Measurements from ENCODE around the gene RNF215.
A peak's percentile ranks its signal among the peaks of the same experiment; 100 is the strongest.

RNF215 gene

GRCh38 chr22:30386960-30387827 lies at the start of gene RNF215:
Gene RNF215, minus strand, starts transcription at chr22:30387411. Its CDS starts 98 bp downstream, at chr22:30387313.
- DNase-seq (ENCODE audit: low read depth): no peak

GRCh38 chr22:30436196-30436595 lies 49.0 kb upstream of the RNF215 start:
- no peak for DNase-seq (ENCODE audit: low read depth)

DNA sequence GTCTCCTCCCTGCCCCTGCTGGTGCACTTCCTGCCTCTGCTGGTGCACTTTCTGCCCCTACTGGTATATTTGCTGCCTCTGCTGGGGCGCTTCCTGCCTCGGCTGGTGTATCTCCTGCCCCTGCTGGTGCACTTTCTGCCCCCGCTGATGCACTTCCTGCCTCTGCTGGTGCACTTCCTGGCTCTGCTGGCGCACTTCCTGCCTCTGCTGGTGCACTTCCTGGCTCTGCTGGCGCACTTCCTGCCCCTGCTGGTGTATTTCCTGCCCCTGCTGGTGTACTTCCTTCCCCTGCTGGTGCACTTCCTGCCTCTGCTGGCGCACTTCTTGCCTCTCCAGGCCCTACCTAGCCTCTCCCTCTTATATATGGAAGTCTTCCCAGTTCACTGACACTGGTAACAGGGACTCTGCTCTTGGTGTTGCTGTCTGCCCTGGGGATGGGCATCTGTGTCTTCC lies 48.5 kb upstream of the RNF215 start:
- no peak for DNase-seq (ENCODE audit: low read depth)

DNA sequence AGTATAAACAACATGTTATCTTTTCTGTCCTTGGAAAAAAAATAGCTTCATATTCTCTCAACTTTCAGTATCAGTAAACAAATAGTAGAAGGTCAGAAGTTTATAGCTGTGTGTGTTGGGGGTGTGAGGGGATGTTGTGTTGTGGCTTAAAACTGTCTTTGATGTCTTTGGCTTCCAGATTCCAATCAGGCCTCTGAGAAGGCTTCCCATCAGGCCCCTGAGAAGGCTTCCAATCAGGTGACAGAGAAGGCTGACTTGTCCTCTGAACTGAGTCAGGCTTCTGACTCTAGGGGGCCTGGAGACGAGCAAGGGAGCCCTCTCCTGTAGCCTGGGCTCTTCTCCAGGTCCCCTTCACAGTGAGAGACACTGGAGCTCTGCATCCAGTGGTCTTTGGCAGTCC lies 47.6 kb upstream of the RNF215 start:
- no peak for DNase-seq (ENCODE audit: low read depth)

DNA sequence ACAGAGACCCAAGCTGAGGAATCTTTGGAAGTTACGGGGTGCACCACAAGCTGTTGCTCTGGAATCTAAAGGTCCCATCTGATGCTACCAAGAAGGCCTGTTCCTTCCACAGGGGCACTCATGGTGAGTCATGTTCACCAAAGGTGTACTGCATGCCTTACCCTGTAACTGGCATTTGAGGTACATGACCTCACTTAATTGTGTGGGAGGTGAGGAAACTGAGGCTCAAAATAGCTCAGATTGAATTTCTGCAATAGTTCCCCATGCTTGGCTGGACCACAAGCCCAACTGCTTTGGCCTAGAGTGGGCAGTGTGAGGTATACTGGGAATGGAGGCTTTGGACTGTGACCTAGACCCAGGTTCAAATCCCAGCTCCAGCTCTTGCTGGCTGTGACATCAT lies 46.6 kb upstream of the RNF215 start:
- no peak for DNase-seq (ENCODE audit: low read depth)

DNA sequence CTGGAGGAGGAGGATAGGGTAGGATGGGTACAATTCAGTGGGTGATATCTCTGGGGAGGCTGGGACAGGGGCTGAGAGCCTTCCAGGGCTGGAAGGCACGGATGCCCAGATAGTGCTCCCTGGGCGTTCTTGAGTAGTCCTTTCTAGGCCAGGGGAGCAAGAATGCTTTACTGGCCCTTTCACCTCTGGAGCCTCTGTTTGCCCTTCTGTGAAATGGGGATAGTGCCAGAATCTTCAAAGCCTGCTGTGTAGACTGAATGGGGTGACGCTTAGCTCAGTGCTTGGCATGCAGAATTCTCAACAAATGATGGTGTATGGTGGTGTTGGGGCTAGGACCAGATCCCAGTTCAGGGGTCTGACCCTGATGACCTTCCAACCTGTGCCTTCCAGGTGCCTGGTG lies 46.0 kb upstream of the RNF215 start:
- DNase-seq (ENCODE audit: low read depth): no peak

DNA sequence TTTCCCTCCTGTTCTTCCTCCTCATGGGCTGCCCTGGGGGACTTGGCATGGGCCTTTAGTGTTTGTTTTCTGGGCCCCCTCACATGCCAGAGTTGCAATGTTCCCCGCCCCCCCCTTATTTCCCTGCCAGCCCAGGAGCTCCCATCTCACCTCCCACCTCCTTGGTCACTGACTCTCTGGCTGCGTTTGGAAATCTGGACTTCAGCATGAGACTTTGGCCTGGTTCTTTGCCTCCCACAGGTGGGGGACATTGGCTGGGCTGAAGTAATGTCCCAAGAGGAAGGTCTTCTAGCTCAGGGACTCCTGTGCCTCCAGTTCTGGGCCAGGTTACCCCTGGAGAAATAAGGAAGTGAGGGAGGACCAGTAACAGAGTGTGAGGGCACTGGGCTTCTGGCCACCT lies 45.3 kb upstream of the RNF215 start:
- DNase-seq (ENCODE audit: low read depth): no peak

GRCh38 chr22:30432096-30432495 lies 44.9 kb upstream of the RNF215 start:
- no peak for DNase-seq (ENCODE audit: low read depth)

- DNase-seq (ENCODE audit: low read depth): no peak
Measured at GRCh38 chr22:30430933-30431332, 43.7 kb upstream of the RNF215 start.

- no peak for DNase-seq (ENCODE audit: low read depth)
Measured at GRCh38 chr22:30429887-30430286, 42.7 kb upstream of the RNF215 start.

DNA sequence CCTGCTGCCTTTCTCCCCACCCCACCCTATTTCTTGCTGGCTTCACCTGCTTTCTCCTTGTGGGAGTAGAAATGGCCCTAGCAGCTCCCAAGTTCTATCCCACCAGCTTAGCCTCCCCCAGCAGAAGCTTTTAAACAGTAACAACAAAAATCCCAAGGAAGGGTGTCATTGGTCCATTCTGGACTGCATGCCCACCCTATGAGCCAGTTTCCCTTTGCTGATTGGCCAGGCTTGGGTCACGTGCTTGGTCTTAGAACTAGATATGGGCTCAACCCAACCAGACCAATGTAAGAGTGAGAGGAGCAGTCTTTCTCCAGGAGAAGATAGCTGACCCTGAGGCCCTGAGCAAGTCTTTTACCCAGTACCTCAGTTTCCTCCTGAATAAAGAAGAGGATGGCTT lies 40.7 kb upstream of the RNF215 start:
- no peak for DNase-seq (ENCODE audit: low read depth)

DNA sequence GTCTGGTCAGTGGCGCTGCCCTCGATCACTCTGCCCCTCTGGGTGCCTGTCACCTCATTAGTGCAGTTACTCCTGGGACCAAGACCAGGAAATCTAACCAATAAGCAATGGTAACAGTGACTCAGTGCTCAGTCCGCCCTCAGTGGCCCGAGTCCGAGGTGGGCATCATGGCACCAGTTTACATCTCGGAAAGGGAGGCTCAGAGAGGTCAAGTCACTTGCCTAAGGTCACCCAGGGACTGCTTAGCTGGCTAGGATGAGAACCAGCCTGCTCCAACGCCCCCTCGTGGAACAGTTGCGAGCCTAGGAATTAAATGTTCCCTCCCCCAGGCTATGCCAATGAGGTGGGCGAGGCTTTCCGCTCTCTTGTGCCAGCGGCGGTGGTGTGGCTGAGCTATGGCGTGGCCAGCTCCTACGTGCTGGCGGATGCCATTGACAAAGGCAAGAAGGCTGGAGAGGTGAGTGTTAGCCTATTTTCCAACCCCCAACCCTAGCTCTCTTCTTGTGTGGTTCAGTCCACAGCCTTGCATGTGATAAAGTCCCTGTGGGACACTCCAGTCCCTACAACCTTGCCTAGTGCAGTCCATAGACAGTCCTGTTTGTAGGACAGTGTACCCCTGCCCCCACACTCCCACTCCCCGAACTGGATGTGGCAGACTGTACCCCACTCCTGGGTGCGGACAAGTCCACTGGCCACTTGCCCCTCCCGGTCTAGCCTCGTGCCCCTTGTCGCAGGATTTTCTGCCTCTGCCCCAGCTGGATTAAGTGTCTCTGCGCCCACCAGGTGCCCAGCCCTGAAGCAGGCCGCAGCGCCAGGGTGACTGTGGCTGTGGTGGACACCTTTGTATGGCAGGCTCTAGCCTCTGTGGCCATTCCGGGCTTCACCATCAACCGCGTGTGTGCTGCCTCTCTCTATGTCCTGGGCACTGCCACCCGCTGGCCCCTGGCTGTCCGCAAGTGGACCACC lies 39.5 kb upstream of the RNF215 start:
- DNase-seq (ENCODE audit: low read depth): no peak

DNA sequence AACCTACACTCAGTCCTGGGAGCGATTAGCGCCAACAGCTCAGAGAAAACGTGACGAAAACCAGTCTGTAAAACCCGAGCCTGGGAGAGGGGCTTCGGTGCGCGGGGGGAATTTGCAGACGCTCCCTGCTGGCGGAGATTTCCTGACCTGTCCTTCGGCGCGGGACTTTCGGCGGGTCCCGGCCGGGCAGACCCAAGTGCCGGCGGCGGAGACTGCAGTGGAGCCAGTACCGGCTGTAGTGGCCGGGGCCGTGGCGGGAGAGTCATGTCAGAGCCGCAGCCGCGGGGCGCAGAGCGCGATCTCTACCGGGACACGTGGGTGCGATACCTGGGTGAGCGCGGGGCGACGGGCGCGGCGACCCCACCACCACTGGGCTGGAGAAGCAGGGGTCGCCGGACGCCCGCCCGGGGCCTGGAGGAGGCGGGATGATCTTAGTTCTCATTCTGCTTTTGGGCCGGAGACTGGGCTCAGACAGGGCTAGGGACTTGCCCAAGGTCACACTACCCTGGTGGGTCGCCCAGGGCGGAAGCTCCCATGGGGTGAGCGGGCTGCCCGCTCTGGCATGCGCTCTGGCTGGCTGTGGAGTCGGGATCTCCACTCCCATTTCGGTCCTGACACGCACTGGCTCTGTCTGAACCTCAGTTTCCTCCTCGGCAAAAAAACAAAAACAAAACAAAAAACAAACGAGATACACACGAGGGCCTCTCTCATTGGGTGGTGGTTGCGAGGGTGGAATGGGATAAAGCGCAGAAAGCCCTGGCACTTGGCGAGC lies 38.6 kb upstream of the RNF215 start, which contains the start of gene MTFP1:
Gene MTFP1 (plus strand): TSS at position 153 of the 772 bp plus-strand sequence. CDS start 112 bp downstream, at position 265.
- no peak for DNase-seq (ENCODE audit: low read depth)

DNA sequence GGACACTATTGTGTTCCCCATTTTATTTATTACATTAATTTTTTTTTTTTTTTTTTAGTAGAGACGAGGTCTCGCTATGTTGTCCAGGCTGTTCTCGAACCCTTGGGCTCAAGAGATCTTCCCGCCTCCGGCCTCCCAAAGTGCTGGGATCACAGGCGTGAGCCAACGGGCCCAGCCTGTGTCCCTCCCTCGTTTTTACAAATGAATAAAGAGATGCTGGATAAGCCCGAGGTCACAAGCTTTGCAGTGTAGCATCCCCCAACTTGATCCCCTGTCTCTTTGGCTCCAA lies 38.1 kb upstream of the RNF215 start:
- no peak for DNase-seq (ENCODE audit: low read depth)

GRCh38 chr22:30424534-30425326 lies 37.5 kb upstream of the RNF215 start:
- no peak for DNase-seq (ENCODE audit: low read depth)

- DNase-seq (ENCODE audit: low read depth): peak; percentile 97
Measured at GRCh38 chr22:30423959-30424533, 36.8 kb upstream of the RNF215 start.

GRCh38 chr22:30423301-30423958 lies 36.2 kb upstream of the RNF215 start:
- DNase-seq (ENCODE audit: low read depth): no peak

GRCh38 chr22:30422481-30423300 lies 35.5 kb upstream of the RNF215 start:
- peak; percentile 89 for DNase-seq (ENCODE audit: low read depth)

DNA sequence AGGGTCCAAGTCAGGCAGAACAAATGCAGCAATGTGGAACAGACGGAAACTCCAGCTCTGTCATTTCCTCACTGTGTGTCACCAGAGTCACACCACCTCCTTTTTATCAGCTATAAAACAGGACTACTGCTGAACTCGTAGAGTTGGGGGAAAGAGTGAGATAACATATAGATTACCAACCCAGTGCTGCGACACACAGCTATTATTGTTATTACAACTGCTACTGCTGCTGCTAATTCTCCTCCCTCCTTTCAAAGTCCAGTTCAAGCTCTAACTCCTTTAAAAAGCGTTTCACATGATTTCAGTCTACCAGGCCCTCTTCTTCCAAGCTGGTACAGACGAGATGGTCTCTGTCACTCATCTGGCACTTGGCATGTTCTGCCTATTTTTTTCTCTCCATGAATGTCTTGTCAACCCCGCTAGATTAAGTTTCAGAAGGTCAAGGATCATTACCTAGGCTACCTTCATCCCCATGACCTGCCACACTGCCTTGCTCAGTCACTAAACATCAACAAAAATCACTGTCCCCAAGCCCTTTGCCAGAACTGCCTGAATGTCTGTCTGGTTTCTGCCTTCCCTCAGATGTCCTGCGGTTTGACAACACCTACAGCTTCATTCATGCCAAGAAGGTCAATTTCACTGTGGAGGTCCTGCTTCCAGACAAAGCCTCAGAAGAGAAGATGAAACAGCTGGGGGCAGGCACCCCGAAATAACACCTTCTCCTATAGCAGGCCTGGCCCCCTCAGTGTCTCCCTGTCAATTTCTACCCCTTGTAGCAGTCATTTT lies 34.7 kb upstream of the RNF215 start:
- DNase-seq (ENCODE audit: low read depth): no peak
